HG03457 (cell line): ENCODE results near the gene JAK1.

Source experiments
- ATAC-seq: cut with Tn5 transposase; IDR thresholded peaks from one replicate; pipeline ENCODE4 v1.9.1; 2021; ENCODE audit warnings: moderate number of reproducible peaks; ENCODE audit not compliant: unreplicated experiment

Gene JAK1

DNA sequence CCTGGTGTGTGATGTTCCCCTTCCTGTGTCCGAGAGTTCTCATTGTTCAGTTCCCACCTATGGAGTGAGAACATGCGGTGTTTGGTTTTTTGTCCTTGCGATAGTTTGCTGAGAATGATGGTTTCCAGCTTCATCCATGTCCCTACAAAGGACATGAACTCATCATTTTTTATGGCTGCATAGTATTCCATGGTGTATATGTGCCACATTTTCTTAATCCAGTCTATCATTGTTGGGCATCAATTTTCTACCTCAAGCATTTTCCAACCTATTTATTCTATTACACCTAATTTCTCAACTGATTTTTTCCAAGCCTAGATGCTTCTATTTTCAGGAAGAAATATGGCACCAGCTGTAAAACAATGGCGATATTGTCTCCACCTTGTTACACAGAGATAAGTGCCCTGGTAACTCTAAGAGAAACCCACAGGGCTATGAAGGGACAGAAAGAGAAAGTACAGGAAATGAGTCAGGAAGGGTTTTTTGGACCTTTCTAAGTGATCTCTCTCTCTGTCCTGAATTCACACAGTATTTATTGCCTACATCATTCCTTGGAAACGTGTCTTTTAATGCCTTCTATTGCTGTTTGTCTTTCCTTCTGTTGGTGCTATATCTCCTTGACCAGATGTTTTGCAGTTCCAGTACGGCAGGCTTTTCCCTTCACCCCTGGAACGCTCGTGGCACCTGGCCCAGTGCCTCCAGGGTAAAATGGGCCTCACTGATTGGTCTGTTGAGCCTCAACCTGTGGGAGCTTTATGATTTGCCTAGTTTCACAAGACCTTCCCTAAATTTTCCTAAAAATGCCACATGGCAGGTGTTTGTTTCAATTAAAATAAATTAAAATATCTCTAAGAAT lies 14.6 kb upstream of the JAK1 start:
- ATAC-seq, result no peak

DNA sequence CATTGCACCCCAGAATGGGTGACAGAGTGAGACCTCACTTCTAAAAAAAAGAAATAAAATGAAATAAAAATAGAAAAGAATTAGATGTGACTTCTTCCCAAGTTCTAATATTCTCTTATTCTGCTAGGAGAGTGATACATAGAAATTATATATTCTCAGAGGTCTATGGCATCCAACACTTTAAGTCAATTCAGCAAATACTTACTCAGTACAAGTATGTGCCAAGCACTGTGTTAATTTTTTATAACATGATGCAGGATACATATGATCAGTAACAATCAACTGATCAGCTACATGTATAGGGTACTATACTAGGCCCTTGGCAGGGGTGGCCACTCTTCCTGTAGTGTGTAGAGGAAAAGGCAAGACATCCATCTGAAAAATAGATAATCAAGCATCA lies 13.0 kb upstream of the JAK1 start:
- no peak for ATAC-seq

DNA sequence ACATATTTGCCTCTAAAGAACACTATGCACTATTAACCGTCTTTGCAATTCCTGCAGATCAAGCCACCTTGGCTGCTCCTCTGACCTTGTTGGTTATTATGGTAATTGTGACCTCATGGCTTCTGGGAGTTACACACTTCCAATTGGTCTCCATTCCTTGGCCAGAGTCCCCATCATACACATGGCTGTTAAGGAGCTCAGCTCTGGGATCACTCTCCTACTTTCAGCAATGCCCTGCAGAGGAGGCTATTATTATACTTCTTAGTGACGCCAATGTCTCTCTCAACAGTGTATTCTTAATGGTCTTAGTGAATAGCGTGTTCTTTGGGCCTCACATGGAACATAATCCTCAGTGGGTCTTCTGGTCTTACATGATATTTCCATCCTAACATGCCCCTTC lies 10.0 kb upstream of the JAK1 start:
- ATAC-seq, result no peak

DNA sequence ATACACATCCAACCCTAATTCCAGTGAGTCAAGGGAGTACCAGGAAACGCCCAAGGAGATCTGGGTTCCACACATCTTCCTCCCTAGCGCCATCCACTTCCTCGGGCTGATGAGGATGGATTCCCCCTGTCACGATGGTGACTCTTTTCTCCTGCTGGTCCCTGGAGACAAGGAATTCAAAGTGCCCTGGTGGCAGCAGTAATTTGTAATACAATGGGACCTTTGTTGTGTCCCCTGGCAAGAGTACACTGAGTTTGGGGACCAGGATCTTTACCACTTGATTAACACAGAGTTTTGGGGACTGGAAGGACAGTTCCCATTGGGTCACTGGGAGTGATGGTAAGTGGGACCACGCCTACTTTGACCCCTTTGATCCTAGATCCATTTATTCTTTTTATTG lies 9.4 kb upstream of the JAK1 start:
- ATAC-seq, result no peak

DNA sequence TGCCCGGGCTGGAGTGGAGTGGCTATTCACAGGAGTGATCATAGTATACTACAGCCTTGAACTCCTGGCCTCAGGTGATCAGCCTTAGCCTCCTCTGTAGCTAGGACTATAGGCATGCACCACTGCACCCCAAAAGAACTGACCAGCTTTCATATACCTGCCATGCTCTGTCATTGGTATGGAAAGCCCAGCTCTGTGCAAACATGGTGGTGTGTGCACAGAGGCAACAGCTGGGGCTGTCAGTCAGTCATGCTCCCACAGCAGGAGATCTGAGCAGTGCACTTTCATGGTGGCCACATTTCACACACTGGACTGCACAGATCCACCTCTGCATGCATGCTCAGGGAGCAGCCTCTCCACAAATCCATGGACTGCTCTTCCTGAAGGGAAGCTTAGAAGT lies 8.8 kb upstream of the JAK1 start:
- ATAC-seq, result no peak

DNA sequence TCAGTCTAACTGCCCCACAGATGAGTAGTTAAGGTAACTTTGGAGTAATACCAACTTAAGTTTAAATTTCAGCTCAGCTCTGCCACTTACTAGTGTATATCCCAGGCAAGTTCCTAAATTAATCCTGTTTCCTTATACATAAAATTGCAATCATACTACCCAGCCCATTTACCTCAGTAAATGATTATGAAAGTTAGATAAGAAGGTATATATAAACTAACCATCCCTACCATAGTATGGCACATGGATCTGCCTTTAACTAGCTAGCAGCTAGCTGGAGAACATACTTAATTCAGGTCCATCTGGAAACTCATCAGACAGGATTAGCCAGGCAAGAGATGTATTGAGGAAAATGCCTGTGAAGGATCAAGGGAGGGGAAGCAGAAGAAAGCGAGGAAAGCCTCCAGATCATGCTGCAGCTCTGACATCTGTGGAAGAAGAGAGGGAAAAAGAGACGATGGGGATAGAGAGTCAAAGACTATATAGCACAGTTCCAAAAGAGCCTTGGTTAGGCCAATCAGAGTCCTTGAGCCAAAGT lies 8.0 kb upstream of the JAK1 start:
- no peak for ATAC-seq

DNA sequence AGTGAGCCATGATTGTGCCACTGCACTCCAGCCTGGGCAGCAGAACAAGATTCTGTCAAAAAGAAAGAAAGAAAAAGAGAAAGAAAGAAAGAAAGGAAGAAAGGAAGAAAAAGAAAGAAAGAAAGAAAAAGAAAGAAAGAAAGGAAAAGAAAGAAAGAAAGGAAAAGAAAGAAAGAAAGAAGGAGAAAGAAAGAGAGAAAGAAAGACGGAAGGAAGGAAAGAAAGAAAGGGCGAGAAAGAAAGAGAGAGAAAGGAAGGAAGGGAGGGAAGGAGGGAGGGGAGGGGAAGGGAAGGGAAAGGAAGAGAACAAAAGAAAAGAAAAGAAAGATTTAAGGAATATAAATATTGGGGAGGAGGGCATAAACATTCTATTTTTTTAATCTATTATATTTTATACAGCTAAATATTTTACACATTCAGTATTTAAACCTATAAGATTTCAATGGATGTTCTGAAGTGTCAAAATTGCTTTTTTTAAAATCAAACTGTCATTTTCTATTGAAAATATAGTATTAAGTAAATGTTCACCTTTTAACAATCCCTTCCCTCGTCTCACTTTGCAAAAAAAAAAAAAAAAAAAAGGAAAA lies 6.8 kb upstream of the JAK1 start:
- no peak for ATAC-seq

DNA sequence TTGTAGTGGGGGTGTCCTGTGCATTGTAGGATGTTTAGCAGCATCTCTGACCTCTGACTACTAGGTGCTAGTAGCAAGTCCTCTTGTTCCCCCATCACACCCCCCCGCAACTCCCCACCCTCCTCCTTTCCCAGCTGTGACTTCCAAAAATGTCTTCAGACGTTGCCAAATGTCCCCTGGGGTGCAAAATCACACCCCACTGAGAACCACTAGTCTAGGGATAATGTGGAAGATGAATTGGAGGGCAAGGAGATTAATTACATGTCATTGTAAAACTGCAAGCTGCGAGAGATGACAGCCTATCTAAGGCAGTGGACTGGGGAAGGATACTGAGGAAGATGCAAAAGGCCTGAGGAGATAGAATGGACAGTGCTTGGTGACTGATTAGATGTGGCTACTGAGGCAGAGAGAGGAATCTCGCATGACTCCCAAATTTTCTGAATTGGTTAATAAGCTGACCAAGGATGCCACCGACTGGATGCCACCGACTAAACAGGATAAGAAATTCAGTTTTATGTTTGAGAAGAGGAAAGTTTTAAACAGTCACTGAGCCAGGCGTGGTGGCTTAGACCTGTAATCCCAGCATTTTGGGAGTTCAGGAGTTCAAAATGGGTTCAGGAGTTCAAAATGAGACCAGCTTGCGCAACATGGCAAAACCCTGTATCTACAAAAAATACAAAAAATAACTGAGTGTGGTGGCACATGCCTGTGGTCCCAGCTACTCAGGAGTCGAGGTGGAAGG lies 3.1 kb upstream of the JAK1 start:
- ATAC-seq, result no peak

DNA sequence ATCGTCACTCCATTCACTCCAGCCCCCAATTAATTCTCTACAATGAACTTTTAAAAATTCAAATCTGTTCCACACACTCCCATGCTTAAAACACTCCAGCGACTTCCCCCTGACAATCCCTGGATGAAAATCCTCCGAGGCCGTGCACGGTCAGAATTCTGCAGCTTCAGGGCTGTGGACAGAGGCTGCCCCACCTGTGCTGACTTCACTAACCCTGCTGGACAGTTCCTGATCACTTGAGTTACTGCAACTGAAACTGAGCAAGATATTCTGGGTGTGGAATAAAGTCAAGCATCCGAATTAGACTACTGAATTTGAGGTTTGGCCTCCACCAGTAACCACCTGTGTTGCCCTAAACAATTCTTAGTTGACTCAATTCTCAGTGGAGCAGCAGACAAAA lies 1.0 kb upstream of the JAK1 start:
- ATAC-seq, result no peak

DNA sequence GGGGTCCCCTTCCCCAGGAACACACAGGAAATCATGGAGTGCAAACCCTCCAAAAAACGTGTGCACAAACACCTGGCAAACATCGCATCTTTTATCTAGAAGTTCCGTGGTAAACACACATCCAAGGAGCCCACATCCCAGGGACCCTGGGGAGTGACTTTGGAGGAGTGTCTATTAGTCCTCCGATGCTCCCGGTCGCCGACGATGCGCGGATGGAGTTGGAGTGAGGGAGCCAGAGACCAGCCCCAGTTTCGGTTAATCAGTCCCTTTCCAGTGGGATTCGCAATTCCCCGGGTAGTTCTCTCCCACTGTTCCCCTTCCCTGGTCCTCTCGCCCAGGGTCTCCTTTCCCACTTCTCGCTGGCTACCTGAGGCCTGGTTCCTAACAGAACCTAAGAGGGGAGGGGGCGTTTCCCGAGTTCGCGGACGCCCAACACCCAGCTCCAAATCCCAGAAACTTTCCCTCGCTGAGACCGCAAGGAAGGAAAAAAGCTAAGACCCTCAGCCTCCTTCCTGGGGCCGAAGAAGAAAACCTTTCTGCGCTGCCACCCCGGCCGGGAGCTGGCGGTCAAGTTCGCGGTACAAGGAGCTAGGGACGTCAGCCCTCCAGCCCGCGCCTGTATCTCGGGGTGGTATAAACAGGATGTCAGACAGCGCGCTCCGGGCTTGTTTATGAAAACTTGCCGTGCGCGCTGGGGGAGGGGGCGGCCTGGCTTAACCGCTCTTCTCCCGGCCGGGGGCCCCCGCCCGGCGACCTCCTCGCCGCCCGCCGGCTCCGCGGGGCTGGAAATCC lies 787 bp downstream of the JAK1 start:
- peak; percentile 37 for ATAC-seq

DNA sequence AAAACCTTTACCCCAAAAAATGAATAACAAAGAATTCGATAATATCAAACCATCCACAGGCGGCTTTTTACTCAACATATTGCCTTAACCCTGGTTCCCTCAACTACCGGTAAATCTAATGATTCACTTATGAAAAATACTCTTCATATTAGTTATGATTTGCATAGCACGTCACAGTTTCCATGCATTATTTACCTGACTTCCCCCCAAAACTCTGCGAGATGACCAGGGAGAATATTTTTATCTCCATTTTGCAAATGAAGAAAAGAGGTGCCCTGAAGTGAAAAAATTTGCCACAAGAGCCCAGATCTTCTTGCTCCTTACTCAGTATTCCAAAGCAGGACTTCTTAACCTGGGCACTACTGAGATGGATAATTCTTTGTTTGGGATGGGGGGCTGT lies 2.9 kb downstream of the JAK1 start:
- ATAC-seq, result no peak

DNA sequence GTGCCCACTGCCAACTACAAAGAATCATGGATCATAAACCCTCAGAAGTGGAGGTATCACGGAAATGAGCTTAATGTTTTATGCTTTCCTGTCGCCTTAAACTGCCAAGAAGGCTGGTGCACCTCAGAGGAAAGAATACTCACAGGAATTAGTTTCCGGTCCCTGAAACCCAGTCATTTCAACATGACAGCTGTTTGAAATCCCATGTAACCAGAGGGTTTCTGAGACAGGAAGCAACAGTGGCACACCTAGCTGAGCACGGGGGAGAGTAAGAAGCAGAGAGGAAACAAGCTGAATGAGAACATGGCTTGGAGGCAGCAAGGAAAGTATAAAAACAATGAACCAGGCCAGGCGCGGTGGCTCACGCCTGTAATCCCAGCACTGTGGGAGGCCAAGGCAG lies 3.9 kb downstream of the JAK1 start:
- peak; percentile 23 for ATAC-seq

DNA sequence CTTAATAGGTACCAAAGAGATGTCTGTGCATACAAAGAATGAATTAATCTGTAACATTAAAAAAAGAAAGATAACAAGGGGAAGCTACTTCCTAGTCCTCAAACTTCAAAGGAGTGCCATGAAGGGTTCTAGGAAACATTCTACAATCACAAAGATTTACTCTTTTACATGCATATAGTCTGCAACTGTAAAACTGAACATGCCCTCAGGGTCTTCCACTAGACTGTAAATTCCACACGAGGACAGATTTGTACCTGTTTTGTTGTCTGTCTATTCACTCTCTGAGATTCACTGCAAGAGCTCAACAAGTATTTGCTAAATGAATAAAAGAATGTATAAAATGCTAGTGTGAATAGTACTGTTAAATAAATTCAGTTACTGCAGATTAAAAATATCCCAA lies 4.4 kb downstream of the JAK1 start:
- no peak for ATAC-seq

DNA sequence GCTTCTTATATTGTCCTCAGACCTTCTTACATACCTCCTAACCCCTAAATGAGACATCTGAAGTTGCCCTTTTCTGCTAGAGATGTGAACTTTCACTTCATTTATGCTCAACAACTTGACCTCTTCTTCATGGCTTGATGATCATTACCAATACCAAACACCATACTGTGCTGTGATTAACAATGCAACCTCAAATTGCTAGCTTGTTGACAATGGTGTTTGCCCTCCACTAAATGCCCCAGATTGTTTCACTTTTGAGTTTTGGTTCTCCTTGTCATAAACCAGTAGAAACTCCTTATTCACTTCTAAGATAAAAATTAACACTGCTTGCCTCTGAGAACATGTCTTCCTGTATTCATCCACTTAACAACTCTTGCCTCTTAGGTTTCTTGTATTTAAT lies 5.6 kb downstream of the JAK1 start:
- ATAC-seq, result peak; percentile 73

DNA sequence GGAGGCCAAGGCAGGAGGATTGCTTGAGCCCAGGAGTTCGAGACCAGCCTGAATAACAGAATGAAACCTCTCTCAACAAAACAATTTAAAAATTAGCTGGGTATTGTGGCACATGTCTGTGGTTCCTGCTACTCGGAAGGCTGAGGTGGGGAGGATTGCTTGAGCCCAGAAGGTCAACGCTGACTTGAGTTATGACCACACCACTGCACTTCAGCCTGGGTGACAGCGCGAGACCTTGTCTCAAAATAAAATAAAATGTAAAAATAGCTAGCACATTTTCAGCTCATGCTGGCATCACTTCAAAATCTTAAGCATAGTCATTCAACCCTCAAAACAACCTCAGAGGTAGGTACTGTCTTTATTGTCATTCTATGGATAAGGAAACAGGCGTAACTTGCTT lies 6.4 kb downstream of the JAK1 start:
- no peak for ATAC-seq

DNA sequence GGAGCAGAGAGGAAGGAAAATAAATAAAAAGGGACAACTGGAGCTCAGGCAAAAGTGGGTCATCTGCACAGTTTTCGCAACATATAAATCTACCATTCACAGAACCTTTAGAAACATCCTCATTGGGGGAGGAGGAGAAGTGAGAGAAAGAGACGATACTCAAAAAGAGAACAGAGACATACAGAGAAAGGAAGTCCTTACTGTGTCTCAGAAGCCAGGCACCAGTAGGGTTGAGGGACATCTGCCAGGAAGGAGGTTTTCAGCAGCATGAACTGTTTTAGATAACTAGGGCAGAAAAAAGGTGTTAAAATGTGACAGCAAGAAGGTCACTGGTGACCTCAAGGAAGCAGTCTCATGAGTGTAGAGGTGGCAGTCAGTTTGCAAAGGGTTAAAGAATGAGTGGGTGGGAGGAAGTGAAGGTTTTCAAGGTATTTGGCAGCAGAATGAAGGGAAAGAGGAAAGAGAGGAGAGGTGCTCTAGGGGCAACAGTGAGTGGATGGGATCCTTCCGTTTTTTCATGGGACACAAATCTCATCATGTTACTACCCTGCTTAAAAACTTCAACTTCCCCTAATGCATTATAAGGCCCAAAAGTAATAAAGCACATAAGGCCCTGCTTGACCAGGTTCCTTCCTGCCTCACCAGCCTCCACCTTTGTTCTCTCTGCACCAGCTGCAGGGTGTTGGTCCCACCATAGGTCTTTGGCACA lies 9.5 kb downstream of the JAK1 start:
- peak; percentile 67 for ATAC-seq

DNA sequence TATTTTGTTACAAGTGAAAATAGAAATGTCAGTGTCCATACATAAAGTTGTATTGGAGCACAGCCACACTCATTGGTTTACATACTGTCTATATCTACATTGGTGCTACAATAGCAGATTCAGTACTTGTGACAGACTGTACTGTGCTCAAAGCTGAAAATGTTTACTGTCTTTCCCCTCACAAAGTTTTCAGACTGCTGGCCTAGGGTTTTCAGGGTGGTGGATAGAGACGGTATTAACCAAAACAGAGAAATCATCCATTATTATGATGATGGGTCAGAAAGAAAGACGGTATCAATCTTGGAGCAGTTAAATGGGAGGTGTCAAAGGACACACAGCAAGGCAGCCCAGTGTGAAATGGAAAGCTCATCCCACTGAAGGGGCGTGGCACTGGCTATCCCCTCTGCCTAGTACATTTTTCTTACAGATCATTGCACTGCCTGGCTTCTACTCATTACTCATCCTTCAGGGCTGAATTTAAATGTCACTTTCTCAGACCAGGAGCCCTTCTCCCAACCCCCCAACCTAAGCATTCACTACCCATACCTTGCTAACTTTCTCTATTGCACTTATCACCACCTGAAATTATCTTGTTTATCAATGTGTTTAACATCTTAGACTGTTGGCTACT lies 10.2 kb downstream of the JAK1 start:
- no peak for ATAC-seq

DNA sequence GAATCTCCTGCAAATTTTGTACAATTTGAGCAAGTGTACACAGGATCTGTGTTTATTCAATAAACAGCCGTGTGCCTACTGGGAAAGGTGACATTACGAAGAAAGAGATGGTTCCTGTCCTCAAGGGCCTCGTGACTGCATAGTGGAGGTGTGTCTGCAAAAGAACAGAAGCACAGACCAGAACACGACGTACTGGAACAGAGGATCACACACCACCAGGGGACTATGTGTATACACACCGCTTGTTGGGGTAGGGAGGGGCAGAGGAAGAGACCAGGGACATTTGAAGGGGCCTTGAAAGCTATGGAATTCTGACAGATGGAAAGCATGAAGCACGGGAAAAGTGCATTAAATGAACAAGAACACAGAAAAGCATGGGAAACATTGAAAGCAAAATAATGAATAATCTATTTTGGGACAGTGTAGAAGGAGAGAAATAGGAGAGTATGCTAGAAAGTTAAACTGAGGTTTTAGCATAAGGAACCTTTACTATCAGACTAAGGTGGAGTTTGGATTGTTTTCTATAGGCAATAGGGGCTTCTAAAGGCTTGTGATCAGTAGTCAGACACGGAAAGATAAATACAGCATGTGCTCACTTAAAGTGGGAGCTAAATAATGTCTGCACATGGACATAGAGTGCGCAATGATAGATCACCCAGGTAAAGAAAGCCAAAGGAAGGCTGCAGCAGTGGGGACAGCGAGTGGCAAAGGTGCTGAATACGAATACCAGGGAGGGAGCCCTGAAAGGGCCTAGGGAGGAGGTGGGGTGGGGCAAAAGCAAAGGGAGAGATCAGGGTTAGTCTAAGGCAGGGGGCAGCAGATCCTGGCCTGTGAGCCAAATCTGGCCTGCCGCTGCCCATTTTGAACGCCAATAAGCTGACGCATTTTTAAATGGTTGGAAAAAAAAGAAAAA lies 11.0 kb downstream of the JAK1 start:
- no peak for ATAC-seq

DNA sequence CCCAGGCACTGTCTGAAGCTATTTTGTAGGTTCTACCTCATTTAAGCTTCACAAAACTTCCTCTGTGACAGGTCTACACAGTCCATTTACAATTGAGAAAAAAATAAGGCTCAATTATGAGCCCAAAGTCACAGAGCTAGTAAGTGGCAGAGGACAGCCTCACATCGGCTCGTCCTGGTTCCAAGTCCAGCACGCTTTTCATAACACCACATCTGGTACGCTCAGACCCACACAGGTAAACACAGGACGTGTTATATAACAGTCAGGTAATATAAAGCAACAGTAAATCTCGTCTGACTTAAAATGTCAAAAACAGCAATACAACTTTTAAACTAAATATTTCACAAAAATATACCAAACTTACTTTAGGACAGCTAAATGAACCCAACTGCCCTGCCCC lies 13.1 kb downstream of the JAK1 start:
- no peak for ATAC-seq
